Natural killer cell (primary cell): ENCODE measurements around the gene MEF2B. TPM values are rescaled to one million over a fixed set of nuclear protein-coding genes. Genes with fewer than 3 reads are reported as not detected.

Experiments used
- ATAC-seq, 3 donors: fragments of 150-1000 bp in 2 of 3; fragments of 200-7000 bp in 1 of 3; cut with Tn5 transposase; 1 replicate in 1 of 3; 2 replicates in 2 of 3; pipeline ENCODE4 v1.10.0; 2021; ENCODE audit warnings: mild to moderate bottlenecking in 2 of 3, moderate library complexity in 2 of 3
- DNase-seq, 2 donors: peaks; one replicate each; pipeline versions ENCODE4 v3.0.0 to v3.0.0-alpha.2; 2013 to 2021; ENCODE audit warnings: mixed read lengths in 1 of 2
- H3K27ac ChIP-seq: one replicate; pipeline ENCODE4 v1.5.1; 2013; ENCODE audit warnings: mild to moderate bottlenecking, low read length
- H3K27me3 ChIP-seq: one replicate; pipeline ENCODE4 v1.6.1; 2013; ENCODE audit warnings: low read length; ENCODE audit not compliant: control insufficient read depth, insufficient read depth
- H3K36me3 ChIP-seq: one replicate; pipeline ENCODE4 v1.6.1; 2013; ENCODE audit warnings: low read length; ENCODE audit not compliant: control insufficient read depth, insufficient read depth
- H3K4me1 ChIP-seq: one replicate; pipeline ENCODE4 v1.6.1; 2013; ENCODE audit warnings: low read length; ENCODE audit not compliant: control insufficient read depth, insufficient read depth
- H3K4me3 ChIP-seq: one replicate; pipeline ENCODE4 v1.5.1; 2013; ENCODE audit warnings: low read length
- H3K9me3 ChIP-seq: one replicate; pipeline ENCODE4 v1.6.1; 2013; ENCODE audit warnings: low read length; ENCODE audit not compliant: control insufficient read depth, insufficient read depth
- H3K27ac Mint-ChIP-seq, 2 donors: one replicate each; pipeline ENCODE4 v1.8.0; 2022; ENCODE audit warnings: mild to moderate bottlenecking in 2 of 2, mixed read lengths in 2 of 2, moderate library complexity in 1 of 2
- H3K27me3 Mint-ChIP-seq, 2 donors: one replicate each; pipeline ENCODE4 v1.8.0; 2022; ENCODE audit warnings: low read depth in 2 of 2, mixed read lengths in 2 of 2
- H3K36me3 Mint-ChIP-seq: one replicate; pipeline ENCODE4 v1.8.0; 2022; ENCODE audit warnings: mixed read lengths
- H3K4me1 Mint-ChIP-seq, 2 donors: one replicate each; pipeline ENCODE4 v1.8.0; 2022; ENCODE audit warnings: mixed read lengths in 2 of 2
- H3K4me3 Mint-ChIP-seq: one replicate; pipeline ENCODE4 v1.8.0; 2022; ENCODE audit warnings: mild to moderate bottlenecking, moderate library complexity, mixed read lengths
- H3K9me3 Mint-ChIP-seq, 2 donors: one replicate each; pipeline ENCODE4 v1.8.0; 2022; ENCODE audit warnings: mixed read lengths in 2 of 2
- CTCF ChIP-seq: fragments of 200-600 bp; IDR thresholded peaks from one replicate; pipeline ENCODE4 v1.8.0; 2022; ENCODE audit warnings: antibody characterized with exemption
- WGBS: methylation state at CpG from one replicate; pipeline ENCODE4 v1.1.7; 2013; ENCODE audit warnings: missing lambda C conversion rate; ENCODE audit not compliant: insufficient coverage; 5-methylcytosine and 5-hydroxymethylcytosine counted together
- intact Hi-C: fragments of 100-400 bp; cut with micrococcal nuclease; formaldehyde crosslinking; loops from one replicate; pipeline ENCODE4 v1.14.2; 2022
- total RNA-seq, 4 donors: library from RNA; stranded (reverse); fragments of 120-200 nt in 1 of 4; gene quantifications; one replicate each; pipeline versions ENCODE4 v1.2.3 to v1.2.4, GENCODE V29; 2013 to 2022

Gene MEF2B
- total RNA-seq, 3 donors from 2014 or later (not counting 1 experiment from before 2014, with no cell fraction given), result 4.7 to 7.0 (median 5.6) TPM

- no peaks in the 10 kb centered on the region for H3K9me3 Mint-ChIP-seq
- DNase-seq, result peak; percentile 96 to 100
- no peak for TF ChIP-seq CTCF
- Histone ChIP-seq H3K4me1 (peaks cover 39% of the 10 kb centered on the region), H3K9me3 (no peaks in the 10 kb centered on the region), H3K4me3 (peak within 1 kb of the TSS; percentile 73), H3K27me3 (no peaks in the 10 kb centered on the region), H3K27ac (peak within 1 kb of the TSS; percentile 94), H3K36me3 (peaks cover 6% of the 10 kb centered on the region)
- WGBS, result under 1% methylated on average over 51 of the region's 53 CpGs
- peaks cover 25 to 49% of the 10 kb centered on the region in 2 donors for H3K4me1 Mint-ChIP-seq
- intact Hi-C loops, result loop anchor here (1.0 to 5.0 kb wide), 3 partner anchors 11 to 130 kb away; partner anchors contain the start of genes MAU2, NR2C2AP, SLC25A42 and SUGP1
- H3K27ac Mint-ChIP-seq, result peak within 1 kb of the TSS; percentile 96
- peak; percentile 88 to 97 (median 89) for ATAC-seq
- no peaks in the 10 kb centered on the region for H3K27me3 Mint-ChIP-seq
- H3K36me3 Mint-ChIP-seq, result no peaks in the 10 kb centered on the region
- peak within 1 kb of the TSS; percentile 98 for H3K4me3 Mint-ChIP-seq
These were observed 22.2 kb upstream of the MEF2B start, which contains the start of the genes BORCS8 and RFXANK for GRCh38 chr19:19192078-19192882. BORCS8 (minus strand) TSS chr19:19192152; CDS start chr19:19192117, 35 bp downstream. RFXANK (plus strand) TSS chr19:19192258; CDS start chr19:19193947, 1,689 bp downstream.

- Histone ChIP-seq H3K36me3 (peaks cover under 1% of the 10 kb centered on the region), H3K4me1 (peaks cover 39% of the 10 kb centered on the region), H3K27ac (peak overlapping the region; percentile 94), H3K4me3 (peak overlapping the region; percentile 73), H3K27me3 (no peaks in the 10 kb centered on the region), H3K9me3 (no peaks in the 10 kb centered on the region)
- DNase-seq, result no peak
- TF ChIP-seq CTCF, result no peak
- intact Hi-C loops, result loop anchor here (1.0 to 5.0 kb wide), 3 partner anchors 12 to 129 kb away; partner anchors contain the start of genes MAU2, NR2C2AP, SLC25A42 and SUGP1
- H3K27me3 Mint-ChIP-seq, result no peaks in the 10 kb centered on the region
- no peak for ATAC-seq
- no peaks in the 10 kb centered on the region for H3K9me3 Mint-ChIP-seq
- H3K4me1 Mint-ChIP-seq, result peaks cover 27 to 53% of the 10 kb centered on the region in 2 donors
- WGBS, result under 1% methylated on average over 17 of the region's 17 CpGs
- H3K27ac Mint-ChIP-seq, result peak overlapping the region; percentile 96
- H3K36me3 Mint-ChIP-seq, result no peaks in the 10 kb centered on the region
- peak overlapping the region; percentile 98 for H3K4me3 Mint-ChIP-seq
These were observed 21.7 kb upstream of the MEF2B start for GRCh38 chr19:19191768-19192077.

GRCh38 chr19:19186742-19187141 is 16.7 kb upstream of the MEF2B start:
- no peak overlapping the region for H3K27ac ChIP-seq
- peaks cover 5% of the 10 kb centered on the region for H3K36me3 Mint-ChIP-seq
- peaks cover 28 to 41% of the 10 kb centered on the region in 2 donors for H3K4me1 Mint-ChIP-seq
- peaks cover 21% of the 10 kb centered on the region for H3K36me3 ChIP-seq
- DNase-seq (no peak), ATAC-seq (no peak)
- 98% methylated on average over 14 of the region's 14 CpGs for WGBS
- intact Hi-C loops, result no loop called here
- H3K4me3 ChIP-seq, result no peak overlapping the region
- H3K9me3 Mint-ChIP-seq, result no peaks in the 10 kb centered on the region
- no peak overlapping the region for H3K4me3 Mint-ChIP-seq
- H3K27me3 Mint-ChIP-seq, result no peaks in the 10 kb centered on the region
- no peaks in the 10 kb centered on the region for H3K9me3 ChIP-seq
- peaks cover 28% of the 10 kb centered on the region for H3K4me1 ChIP-seq
- no peaks in the 10 kb centered on the region for H3K27me3 ChIP-seq
- peak overlapping the region in 1 of 2 donors; percentile 23 for H3K27ac Mint-ChIP-seq
- TF ChIP-seq CTCF, result no peak
